C4-2B (cell line): ENCODE results near the gene CDCA8.

ENCODE experiments used
- H3K27ac ChIP-seq: fragments of 450-650 bp; 2 replicates; pipeline ENCODE4 v1.5.1; 2017
- CTCF ChIP-seq: fragments of 450-650 bp; conservative IDR thresholded peaks from 2 replicates; pipeline ENCODE4 v1.5.1; 2017; ENCODE audit warnings: mild to moderate bottlenecking
- ZFX ChIP-seq: fragments of 450-650 bp; IDR thresholded peaks from 2 replicates; pipeline ENCODE4 v1.6.1; 2017

CDCA8 gene

GRCh38 chr1:37662031-37662755 lies 30.1 kb upstream of the CDCA8 start:
- TF ChIP-seq ZFX, result no peak
- TF ChIP-seq CTCF, result no peak
- no peak overlapping the region for H3K27ac ChIP-seq

- H3K27ac ChIP-seq, result no peak overlapping the region
- TF ChIP-seq CTCF (no peak), ZFX (no peak)
Observed at GRCh38 chr1:37663426-37664000, 28.8 kb upstream of the CDCA8 start.

- H3K27ac ChIP-seq, result no peak overlapping the region
- no peak for TF ChIP-seq CTCF
- no peak for TF ChIP-seq ZFX
Observed at GRCh38 chr1:37666241-37666867, 26.0 kb upstream of the CDCA8 start.

- no peak for TF ChIP-seq ZFX
- TF ChIP-seq CTCF, result no peak
- no peak overlapping the region for H3K27ac ChIP-seq
Observed at GRCh38 chr1:37667023-37667671, 25.2 kb upstream of the CDCA8 start.

GRCh38 chr1:37670133-37670532 lies 22.2 kb upstream of the CDCA8 start:
- no peak for TF ChIP-seq ZFX
- no peak for TF ChIP-seq CTCF
- H3K27ac ChIP-seq, result no peak overlapping the region

GRCh38 chr1:37671261-37671660 lies 21.1 kb upstream of the CDCA8 start:
- no peak overlapping the region for H3K27ac ChIP-seq
- TF ChIP-seq ZFX (no peak), CTCF (no peak)
